GM18858 (cell line): ENCODE results near the gene NHP2.
A peak's percentile ranks its signal among the peaks of the same experiment; 100 is the strongest.

Source experiments
- ATAC-seq: cut with Tn5 transposase; IDR thresholded peaks from one replicate; pipeline ENCODE4 v1.9.1; 2021; ENCODE audit not compliant: unreplicated experiment

The NHP2 gene

GRCh38 chr5:178176791-178177190, 23.1 kb upstream of the NHP2 start:
- no peak for ATAC-seq

- no peak for ATAC-seq
Observed at GRCh38 chr5:178174456-178174855, 20.8 kb upstream of the NHP2 start.

- ATAC-seq = no peak
Observed at GRCh38 chr5:178170455-178170854, 16.8 kb upstream of the NHP2 start.

GRCh38 chr5:178165581-178165980, 11.9 kb upstream of the NHP2 start:
- no peak for ATAC-seq

- ATAC-seq = peak; percentile 77
Observed at GRCh38 chr5:178163772-178164735, 10.4 kb upstream of the NHP2 start.

- ATAC-seq = no peak
Observed at GRCh38 chr5:178162481-178162880, 8.8 kb upstream of the NHP2 start.

GRCh38 chr5:178160176-178160575, 6.5 kb upstream of the NHP2 start:
- no peak for ATAC-seq

GRCh38 chr5:178155065-178155464, 1.4 kb upstream of the NHP2 start:
- ATAC-seq = no peak

GRCh38 chr5:178152491-178153444, 917 bp downstream of the NHP2 start:
- no peak for ATAC-seq

GRCh38 chr5:178150977-178151734, 2.5 kb downstream of the NHP2 start:
- ATAC-seq = no peak

GRCh38 chr5:178149199-178149932, 4.3 kb downstream of the NHP2 start:
- no peak for ATAC-seq

- ATAC-seq = no peak
Observed at GRCh38 chr5:178147406-178147805, 6.3 kb downstream of the NHP2 start.

GRCh38 chr5:178145965-178146820, 7.5 kb downstream of the NHP2 start:
- ATAC-seq = no peak

- ATAC-seq = no peak
Observed at GRCh38 chr5:178143901-178144300, 9.8 kb downstream of the NHP2 start.

GRCh38 chr5:178143246-178143645, 10.4 kb downstream of the NHP2 start:
- ATAC-seq = no peak

GRCh38 chr5:178142642-178143041, 11.0 kb downstream of the NHP2 start:
- no peak for ATAC-seq

- ATAC-seq = no peak
Observed at GRCh38 chr5:178141550-178141949, 12.1 kb downstream of the NHP2 start.

- ATAC-seq = no peak
Observed at GRCh38 chr5:178137991-178138390, 15.7 kb downstream of the NHP2 start.

- no peak for ATAC-seq
Observed at GRCh38 chr5:178136990-178137389, 16.7 kb downstream of the NHP2 start.
